Gastrocnemius medialis (tissue), 4 donors: ENCODE measurements around the gene CDKL2. TPM values are rescaled to one million over a fixed set of nuclear protein-coding genes. Genes with fewer than 3 reads are reported as not detected.

Experiments used
- ATAC-seq, 2 donors: fragments of 150-250 bp; one replicate each; pipeline ENCODE4 v1.9.1; 2016
- DNase-seq, 2 donors: peaks; one replicate each; pipeline ENCODE4 v3.0.0-alpha.2; 2019
- H3K27ac ChIP-seq, 4 donors: fragments of 200-600 bp; sonication (generic); 1 replicate in 1 of 4; 2 replicates in 3 of 4; pipeline ENCODE4 v1.5.1; 2016 to 2018; ENCODE audit warnings: mild to moderate bottlenecking in 2 of 4, moderate library complexity in 1 of 4
- H3K27me3 ChIP-seq, 3 donors: fragments of 200-600 bp; sonication (generic) in 2 of 3; 1 replicate in 1 of 3; 2 replicates in 2 of 3; pipeline versions ENCODE4 v1.5.1 to v1.6.0; 2016 to 2019; ENCODE audit warnings: mild to moderate bottlenecking in 1 of 3, moderate library complexity in 1 of 3
- H3K36me3 ChIP-seq, 2 donors: fragments of 200-600 bp; sonication (generic) in 1 of 2; one replicate each; pipeline ENCODE4 v1.5.1; 2017 to 2018
- H3K4me1 ChIP-seq, 2 donors: fragments of 200-600 bp; sonication (generic) in 1 of 2; one replicate each; pipeline ENCODE4 v1.5.1; 2016 to 2017; ENCODE audit warnings: mild to moderate bottlenecking in 2 of 2
- H3K4me3 ChIP-seq, 4 donors: fragments of 200-600 bp; sonication (generic) in 3 of 4; 1 replicate in 1 of 4; 2 replicates in 3 of 4; pipeline ENCODE4 v1.5.1; 2016 to 2019; ENCODE audit warnings: mild to moderate bottlenecking in 2 of 4
- H3K9me3 ChIP-seq, 3 donors: fragments of 200-600 bp; sonication (generic) in 2 of 3; 1 replicate in 1 of 3; 2 replicates in 2 of 3; pipeline ENCODE4 v1.5.1; 2016 to 2019
- POLR2A ChIP-seq, 2 donors: fragments of 450-650 bp; IDR thresholded peaks; one replicate each; pipeline ENCODE4 v1.6.1; 2017; ENCODE audit warnings: antibody characterized with exemption in 2 of 2, mild to moderate bottlenecking in 2 of 2, moderate library complexity in 2 of 2
- in situ Hi-C, 4 donors: fragments of 200-750 bp; cut with MboI; loops; one replicate each; pipeline versions ENCODE4 v1.15.0 to v1.8.0; 2017; ENCODE audit warnings: low sequenced_read_pairs in 4 of 4
- intact Hi-C: fragments of 100-400 bp; cut with DNase I; formaldehyde crosslinking; loops from one replicate; pipeline ENCODE4 v1.15.1; 2023; ENCODE audit warnings: low total_unique reads
- total RNA-seq, 4 donors: library from RNA; depleted of rRNA; stranded (reverse); fragments of >200 nt; gene quantifications; one replicate each; pipeline versions ENCODE4 v1.1.0 to v1.2.3, GENCODE V29; 2016
- TF ChIP-seq, protein P1 (sequence below), 5 experiments: fragments of 450-650 bp in 3 of 5; fragments of 200-600 bp in 2 of 5; sonication (generic) in 2 of 5; IDR thresholded peaks in 4 of 5; conservative IDR thresholded peaks in 1 of 5; 1 replicate in 4 of 5; 2 replicates in 1 of 5; pipeline ENCODE4 v1.5.1; 2016 to 2019; ENCODE audit warnings: antibody characterized with exemption in 5 of 5, mild to moderate bottlenecking in 3 of 5, moderate library complexity in 3 of 5

The CDKL2 gene
- total RNA-seq, 4 donors from 2014 or later: not detected

DNA sequence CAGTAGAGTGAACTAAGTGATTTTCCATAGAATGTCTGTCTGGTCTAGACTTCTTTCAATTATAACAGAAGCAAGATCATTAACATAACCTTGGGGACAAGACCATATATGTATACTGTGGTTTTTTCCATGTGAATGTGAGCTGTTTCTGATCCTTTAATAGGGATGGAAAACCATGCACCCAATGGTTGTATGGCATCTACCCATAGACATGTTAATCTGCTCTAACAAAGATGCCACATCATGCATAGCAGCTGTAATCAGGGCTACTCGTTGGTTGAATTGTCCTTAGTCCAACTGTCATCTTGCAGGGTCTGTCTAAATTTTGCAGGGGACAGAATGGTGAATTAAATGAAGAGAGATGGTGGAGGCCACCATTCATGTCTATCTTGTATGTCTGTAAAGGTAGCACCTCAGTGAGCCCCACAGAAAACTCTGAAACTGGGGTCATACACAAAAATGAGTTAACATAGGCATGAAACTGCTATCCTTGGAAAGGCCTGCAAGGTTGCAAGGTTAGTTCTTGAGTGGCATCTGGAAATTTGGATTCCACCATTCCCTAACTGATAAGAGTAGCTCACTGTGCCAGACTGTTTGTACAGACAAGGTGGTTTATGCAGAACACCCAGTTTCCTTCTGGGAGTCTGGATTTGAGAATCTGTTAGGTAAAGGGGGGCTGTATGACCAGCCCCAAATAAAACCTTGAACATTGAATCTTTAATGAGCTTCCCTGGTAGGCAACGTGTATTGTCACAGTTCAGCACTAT, 99.6 kb downstream of the CDKL2 start:
- DNase-seq (no peak), ATAC-seq (no peak)
- intact Hi-C loops (no loop called here), in situ Hi-C loops (no loop called here)
- Histone ChIP-seq H3K4me1 (no peaks in the 10 kb centered on the region), H3K27me3 (no peaks in the 10 kb centered on the region), H3K4me3 (no peak overlapping the region), H3K27ac (no peak overlapping the region), H3K9me3 (no peaks in the 10 kb centered on the region), H3K36me3 (peaks cover 0 to 33% of the 10 kb centered on the region in 2 donors)
- TF ChIP-seq, protein P1, sequence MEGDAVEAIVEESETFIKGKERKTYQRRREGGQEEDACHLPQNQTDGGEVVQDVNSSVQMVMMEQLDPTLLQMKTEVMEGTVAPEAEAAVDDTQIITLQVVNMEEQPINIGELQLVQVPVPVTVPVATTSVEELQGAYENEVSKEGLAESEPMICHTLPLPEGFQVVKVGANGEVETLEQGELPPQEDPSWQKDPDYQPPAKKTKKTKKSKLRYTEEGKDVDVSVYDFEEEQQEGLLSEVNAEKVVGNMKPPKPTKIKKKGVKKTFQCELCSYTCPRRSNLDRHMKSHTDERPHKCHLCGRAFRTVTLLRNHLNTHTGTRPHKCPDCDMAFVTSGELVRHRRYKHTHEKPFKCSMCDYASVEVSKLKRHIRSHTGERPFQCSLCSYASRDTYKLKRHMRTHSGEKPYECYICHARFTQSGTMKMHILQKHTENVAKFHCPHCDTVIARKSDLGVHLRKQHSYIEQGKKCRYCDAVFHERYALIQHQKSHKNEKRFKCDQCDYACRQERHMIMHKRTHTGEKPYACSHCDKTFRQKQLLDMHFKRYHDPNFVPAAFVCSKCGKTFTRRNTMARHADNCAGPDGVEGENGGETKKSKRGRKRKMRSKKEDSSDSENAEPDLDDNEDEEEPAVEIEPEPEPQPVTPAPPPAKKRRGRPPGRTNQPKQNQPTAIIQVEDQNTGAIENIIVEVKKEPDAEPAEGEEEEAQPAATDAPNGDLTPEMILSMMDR (IDR thresholded peaks at IDR 0.05 in 4 of 5, conservative IDR thresholded peaks at IDR 0.05 in 1 of 5): no peak
- TF ChIP-seq POLR2A (IDR thresholded peaks at IDR 0.05): no peak

Other genes starting within 250 kb of the CDKL2 start
- 10 to 100 TPM; 14.0 to 18.7 (median 15.8) TPM for gene RCHY1, start 116.1 kb downstream of the CDKL2 start, total RNA-seq
- gene THAP6, start 116.1 kb downstream of the CDKL2 start, total RNA-seq: 10 to 100 TPM in 3 of 4 donors, 1 to 10 TPM in 1; 6.0 to 27.3 (median 13.9) TPM
- not detected for gene ODAPH, start 74.5 kb downstream of the CDKL2 start, total RNA-seq
- gene G3BP2, start 42.9 kb upstream of the CDKL2 start, total RNA-seq: 100 to 1,000 TPM; 123 to 226 (median 132) TPM
- gene USO1, start 94.0 kb upstream of the CDKL2 start, total RNA-seq: 100 to 1,000 TPM; 213 to 328 (median 254) TPM